Stimulated activated CD8-positive, alpha-beta memory T cell treated with anti-CD3 and anti-CD28 coated beads, Interleukin-12 subunit alpha, Interleukin-12 subunit beta, amount 100 ng/mL, for 24 hours (primary cell): ENCODE results near the gene FETUB.

Source experiments
- DNase-seq: peaks from one replicate; pipeline ENCODE4 v3.0.0-alpha.2; 2020; ENCODE audit errors: extremely low read depth

The FETUB gene

GRCh38 chr3:186636536-186636935, 3.7 kb upstream of the FETUB start:
- no peak for DNase-seq

GRCh38 chr3:186637686-186638085, 2.5 kb upstream of the FETUB start:
- no peak for DNase-seq

GRCh38 chr3:186638259-186638658, 1.9 kb upstream of the FETUB start:
- no peak for DNase-seq

- no peak for DNase-seq
These were observed 247 bp downstream of the FETUB start for GRCh38 chr3:186640473-186640818.

DNA sequence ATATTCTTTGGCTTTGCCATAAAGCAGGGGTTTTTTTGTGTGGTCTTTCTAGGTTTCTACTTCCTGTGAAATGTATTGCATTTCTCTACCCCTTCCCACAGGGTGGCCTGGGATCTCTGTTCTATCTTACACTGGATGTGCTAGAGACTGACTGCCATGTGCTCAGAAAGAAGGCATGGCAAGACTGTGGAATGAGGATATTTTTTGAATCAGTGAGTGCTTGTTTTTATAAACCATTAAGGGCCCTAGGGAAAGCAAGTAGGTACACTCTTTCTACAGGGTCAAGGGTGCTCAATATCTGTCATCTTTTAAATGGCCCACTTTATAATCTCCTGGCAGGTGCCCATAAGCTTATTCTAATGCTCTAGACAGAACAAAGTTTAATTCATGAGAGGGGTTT, 730 bp downstream of the FETUB start:
- DNase-seq = no peak

- no peak for DNase-seq
These were observed 1.8 kb downstream of the FETUB start for GRCh38 chr3:186642014-186642413.

DNA sequence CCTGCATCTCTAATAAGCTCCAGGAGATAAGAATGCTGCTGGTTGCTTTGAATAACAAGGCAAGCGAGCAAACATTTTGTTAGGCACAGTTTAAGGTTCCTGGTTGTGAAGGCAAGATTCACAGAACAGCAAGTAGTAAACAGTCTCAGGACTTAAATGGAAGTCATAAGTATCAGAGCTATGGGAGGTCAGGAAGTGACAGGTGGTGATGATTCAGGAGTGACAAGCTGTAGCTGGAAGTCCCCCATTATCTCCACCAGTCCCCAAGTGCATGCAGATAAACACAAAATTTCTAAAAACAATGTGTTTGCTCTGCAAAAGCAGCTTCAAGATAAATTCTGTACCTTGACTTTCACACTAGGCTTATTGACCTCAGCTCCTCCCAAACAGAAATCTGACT, 3.3 kb downstream of the FETUB start:
- DNase-seq = no peak

- no peak for DNase-seq
These were observed 4.5 kb downstream of the FETUB start for GRCh38 chr3:186644683-186645082.

DNA sequence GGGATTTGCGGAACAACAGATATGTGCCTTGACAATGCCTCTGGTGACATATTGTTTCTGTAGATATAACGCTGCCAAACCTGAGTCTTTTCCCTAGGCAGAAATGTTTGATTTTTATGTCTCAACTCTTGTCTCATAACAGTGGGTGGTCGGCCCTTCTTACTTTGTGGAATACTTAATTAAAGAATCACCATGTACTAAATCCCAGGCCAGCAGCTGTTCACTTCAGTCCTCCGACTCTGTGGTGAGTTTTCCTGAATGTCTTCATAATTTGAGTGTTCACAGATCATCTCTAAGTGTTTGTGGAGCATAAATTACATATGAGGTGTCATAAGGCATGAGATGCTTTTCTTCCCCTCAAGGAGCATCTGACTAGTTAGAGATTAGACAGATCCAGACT, 5.9 kb downstream of the FETUB start:
- DNase-seq = no peak

DNA sequence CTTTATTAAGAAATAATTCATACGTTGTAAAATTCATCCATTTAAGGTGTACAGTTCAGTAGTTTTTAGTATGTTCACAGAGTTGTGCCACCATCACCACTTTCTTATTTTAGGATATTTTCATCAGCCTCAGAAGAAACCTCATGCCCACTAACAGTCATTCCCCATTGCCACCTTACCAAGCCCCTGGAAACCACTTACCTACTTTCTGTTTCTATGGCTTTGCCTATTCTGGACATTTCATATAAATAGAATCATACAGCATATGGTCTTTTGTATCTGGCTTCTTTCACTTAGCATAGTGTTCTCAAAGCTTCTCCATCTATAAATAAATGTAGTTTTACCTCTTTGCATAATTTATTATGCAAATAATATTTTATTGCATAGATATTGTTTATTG, 6.6 kb downstream of the FETUB start:
- DNase-seq = no peak

- DNase-seq = no peak
These were observed 8.7 kb downstream of the FETUB start for GRCh38 chr3:186648851-186649250.

DNA sequence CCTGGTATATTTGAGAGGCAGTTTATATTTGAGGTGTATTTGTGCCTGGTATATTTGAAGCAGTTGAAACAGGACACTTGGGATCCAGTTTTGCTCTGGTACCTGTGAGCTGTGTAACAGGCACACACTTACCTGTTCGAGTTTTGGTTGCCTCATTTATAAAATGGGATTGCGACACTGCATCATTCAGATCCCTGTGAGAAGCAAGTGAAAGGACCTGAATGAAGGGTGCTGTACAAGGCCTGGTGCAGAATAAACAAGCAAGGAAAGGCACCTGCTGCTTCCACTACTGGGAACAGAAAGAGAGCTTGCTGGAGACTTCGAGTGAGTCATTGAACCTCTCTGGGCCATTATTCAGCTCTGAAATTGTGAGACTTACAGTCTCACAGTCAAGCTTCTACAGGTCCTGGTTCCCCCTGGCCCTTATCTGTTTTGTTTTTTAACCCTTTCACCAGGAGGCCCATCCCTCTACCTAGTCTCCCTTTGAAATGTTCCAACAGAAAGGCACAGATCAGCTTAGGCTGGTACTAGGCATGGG, 11.5 kb downstream of the FETUB start:
- DNase-seq = no peak

DNA sequence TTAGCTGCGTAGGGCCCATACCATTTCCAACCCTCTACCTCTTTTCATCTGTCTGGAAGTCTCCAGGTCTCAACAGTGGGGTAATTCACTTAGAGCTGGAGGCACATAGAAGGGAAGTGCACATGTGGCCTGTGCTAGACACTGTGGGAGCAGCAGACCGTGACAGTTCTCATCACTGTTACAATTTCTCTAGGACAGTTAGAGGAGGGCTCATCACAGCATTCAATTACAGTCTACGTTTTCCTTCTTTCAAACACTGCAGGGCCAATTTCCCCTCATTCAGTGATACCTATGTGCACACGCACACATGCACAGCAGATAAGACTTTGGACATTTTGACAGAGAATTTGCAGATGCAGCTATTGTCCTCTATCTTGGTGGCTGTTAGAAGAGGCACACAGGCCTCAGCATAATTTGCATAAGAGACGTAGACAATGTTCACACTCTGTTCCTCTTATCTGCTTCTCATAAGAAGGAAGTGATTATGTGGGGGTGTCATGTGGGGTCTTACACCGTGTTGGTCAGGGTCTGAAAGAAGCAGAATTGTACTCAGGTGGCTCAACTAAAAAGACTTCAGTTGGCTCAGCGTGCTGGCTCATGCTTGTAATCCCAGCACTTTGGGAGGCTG, 13.0 kb downstream of the FETUB start:
- DNase-seq = no peak

DNA sequence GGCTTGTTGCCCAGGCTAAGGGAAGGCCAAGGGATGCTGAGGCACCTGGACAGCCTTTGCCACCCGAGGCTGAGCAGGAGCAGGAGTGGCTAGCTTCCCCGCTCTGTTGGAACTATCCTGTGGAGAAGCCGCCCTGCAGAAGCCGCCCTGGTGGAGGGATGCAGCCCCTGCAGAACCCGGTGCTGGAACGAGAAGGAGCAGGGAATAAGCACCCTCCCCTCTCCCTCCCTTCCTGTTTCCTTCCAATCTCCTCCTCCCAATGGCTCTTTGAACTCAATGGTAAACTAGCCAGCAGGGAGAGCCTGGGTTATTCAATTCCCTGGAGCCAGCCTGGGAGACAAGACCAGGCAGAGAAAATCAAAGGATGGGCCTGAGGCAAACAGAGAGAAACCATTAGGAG, 13.8 kb downstream of the FETUB start:
- DNase-seq = no peak

DNA sequence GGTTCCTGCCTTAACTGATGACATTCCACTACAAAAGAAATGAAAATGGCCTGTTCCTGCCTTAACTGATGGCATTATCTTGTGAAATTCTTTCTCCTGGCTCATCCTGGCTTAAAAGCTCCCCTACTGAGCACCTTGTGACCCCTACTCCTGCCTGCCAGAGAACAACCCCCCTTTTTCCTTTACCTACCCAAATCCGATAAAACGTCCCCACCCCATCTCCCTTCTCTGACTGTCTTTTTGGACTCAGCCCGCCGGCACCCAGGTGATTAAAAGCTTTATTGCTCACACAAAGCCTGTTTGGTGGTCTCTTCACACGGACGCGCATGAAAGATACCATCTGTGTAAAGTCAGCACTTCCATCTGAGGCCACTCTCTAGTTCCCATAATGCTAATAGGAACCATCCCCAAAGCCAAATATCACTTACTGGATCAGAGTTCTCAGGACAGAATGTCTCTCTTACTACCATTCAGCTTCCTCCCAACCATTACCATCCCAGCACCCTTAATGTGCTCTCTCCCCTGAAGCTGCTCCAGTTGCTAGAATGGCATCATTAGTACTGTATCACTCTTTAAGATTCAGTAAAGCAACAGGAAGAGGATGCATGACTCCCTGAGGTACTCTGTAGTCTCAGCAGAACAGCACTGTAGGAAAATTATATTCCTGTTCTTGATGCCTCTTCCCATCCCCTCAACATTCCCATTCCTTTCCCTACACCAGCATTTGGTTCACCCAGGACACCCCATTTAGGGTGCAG, 23.3 kb downstream of the FETUB start:
- no peak for DNase-seq

GRCh38 chr3:186664119-186664495, 23.9 kb downstream of the FETUB start:
- DNase-seq = no peak

DNA sequence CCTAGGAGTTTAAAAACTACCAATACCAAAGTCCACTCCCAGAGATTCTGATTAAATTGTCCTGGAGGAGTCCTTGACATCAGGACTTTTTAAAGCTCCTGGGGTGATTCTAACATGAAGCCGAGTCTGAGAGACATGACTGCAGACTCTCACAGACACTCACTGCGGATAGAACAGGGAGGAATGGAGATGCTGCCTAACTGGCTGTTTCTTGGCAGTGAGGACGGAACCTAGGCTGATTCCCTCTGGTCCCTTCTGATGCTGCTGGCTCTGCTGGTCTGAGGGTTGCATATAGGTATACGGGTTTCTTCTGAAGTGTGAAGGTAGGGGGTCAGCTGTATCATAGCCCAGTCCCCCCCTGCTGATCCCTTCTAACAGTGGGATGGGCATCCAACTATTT, 24.3 kb downstream of the FETUB start:
- DNase-seq = no peak

DNA sequence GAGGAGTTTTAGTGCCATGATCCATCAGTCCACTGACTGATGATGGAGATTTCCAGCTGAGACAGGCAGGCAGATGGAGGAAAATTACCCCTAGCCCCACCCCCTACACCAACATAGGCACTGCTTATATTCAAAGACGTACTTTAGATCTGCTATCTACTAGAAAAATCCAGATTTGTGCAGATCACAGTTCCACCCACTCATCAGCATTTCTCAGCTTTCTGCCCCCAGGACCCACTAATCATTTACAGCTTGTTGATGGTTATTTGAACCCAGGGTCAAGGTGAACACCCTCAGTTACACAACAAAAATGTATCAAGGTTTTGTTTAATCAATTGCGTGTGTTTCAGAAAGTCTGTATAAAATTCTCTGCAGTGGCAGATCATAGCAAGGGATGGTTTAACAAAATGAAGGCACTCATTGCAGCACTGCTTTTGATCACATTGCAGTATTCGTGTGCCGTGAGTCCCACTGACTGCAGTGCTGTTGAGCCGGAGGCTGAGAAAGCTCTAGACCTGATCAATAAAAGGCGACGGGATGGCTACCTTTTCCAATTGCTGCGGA, 25.5 kb downstream of the FETUB start, which contains the start of gene HRG:
Gene HRG, plus strand, starts transcription at position 390 of the 564 bp plus-strand sequence. Its CDS starts 18 bp downstream, at position 408.
- DNase-seq = no peak

GRCh38 chr3:186668426-186668825, 28.2 kb downstream of the FETUB start:
- no peak for DNase-seq

GRCh38 chr3:186669378-186670084, 29.3 kb downstream of the FETUB start:
- DNase-seq = no peak

- DNase-seq = no peak
These were observed 30.0 kb downstream of the FETUB start for GRCh38 chr3:186670155-186670554.

DNA sequence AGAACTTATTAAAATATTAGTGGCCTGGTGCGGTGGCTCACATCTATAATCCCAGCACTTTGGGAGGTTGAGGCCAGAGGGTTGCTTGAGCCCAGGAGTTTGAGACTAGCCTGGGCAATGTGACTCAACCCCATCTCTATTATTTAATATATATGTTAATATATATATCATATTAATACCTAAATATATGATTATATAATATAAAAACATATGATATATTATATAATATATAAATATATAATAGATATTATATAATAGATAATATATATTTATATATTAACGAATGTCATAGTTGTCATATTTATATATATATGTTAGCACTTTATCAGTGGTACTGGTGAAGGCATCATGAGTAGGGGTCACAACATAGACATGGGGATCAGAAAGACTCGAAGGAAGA, 30.9 kb downstream of the FETUB start:
- DNase-seq = no peak
